WTC11 (cell line): ENCODE results near the gene NEK5. TPM values are rescaled to one million over a fixed set of nuclear protein-coding genes. Genes with fewer than 3 reads are reported as not detected.

Source experiments
- ATAC-seq: fragments of 200-7000 bp; cut with Tn5 transposase; 2 replicates; pipeline ENCODE4 v1.10.0; 2021; ENCODE audit warnings: mild to moderate bottlenecking, moderate library complexity
- CTCF ChIA-PET: fragments of 300-600 bp; sonication (Branson Sonifier 250); formaldehyde crosslinking; loops from one replicate; lab custom pipeline; 2021; ENCODE audit warnings: antibody characterized with exemption; lab: Charles Lee
- POLR2A ChIA-PET: fragments of 350-600 bp; sonication (Branson Sonifier 250); formaldehyde crosslinking; loops from one replicate; lab custom pipeline; 2021; ENCODE audit warnings: antibody characterized with exemption; lab: Charles Lee
- DNase-seq: peaks from one replicate; pipeline ENCODE4 v3.0.0; 2021; ENCODE audit warnings: low spot score
- H3K27ac Mint-ChIP-seq: 2 replicates; pipeline ENCODE4 v1.8.0; 2021; ENCODE audit warnings: mixed read lengths
- H3K27me3 Mint-ChIP-seq: 2 replicates; pipeline ENCODE4 v1.8.0; 2021; ENCODE audit warnings: low read depth, mild to moderate bottlenecking, moderate library complexity, mixed read lengths
- H3K36me3 Mint-ChIP-seq: 2 replicates; pipeline ENCODE4 v1.8.0; 2021; ENCODE audit warnings: mixed read lengths
- H3K4me1 Mint-ChIP-seq: 2 replicates; pipeline ENCODE4 v1.8.0; 2022; ENCODE audit warnings: mixed read lengths
- H3K4me3 Mint-ChIP-seq: 2 replicates; pipeline ENCODE4 v1.8.0; 2021; ENCODE audit warnings: mild to moderate bottlenecking, moderate library complexity, mixed read lengths
- H3K9me3 Mint-ChIP-seq: 2 replicates; pipeline ENCODE4 v1.8.0; 2021; ENCODE audit warnings: mixed read lengths
- ATF1 ChIP-seq: sonication (generic); formaldehyde crosslinking; IDR thresholded peaks from 2 replicates; pipeline ENCODE4 v1.8.1; 2023; ENCODE audit warnings: mild to moderate bottlenecking, moderate library complexity, missing genetic modification reagents
- CREB1 ChIP-seq: sonication (generic); formaldehyde crosslinking; IDR thresholded peaks from 2 replicates; pipeline ENCODE4 v1.8.0; 2023; ENCODE audit warnings: mild to moderate bottlenecking, missing genetic modification reagents
- CREM ChIP-seq: sonication (generic); formaldehyde crosslinking; IDR thresholded peaks from 2 replicates; pipeline ENCODE4 v1.8.1; 2022; ENCODE audit warnings: mild to moderate bottlenecking, missing genetic modification reagents, moderate library complexity
- FOXK1 ChIP-seq: sonication (generic); formaldehyde crosslinking; IDR thresholded peaks from 2 replicates; pipeline ENCODE4 v1.8.0; 2022; ENCODE audit warnings: mild to moderate bottlenecking, moderate library complexity, missing genetic modification reagents
- GRHL2 ChIP-seq: fragments of 250-450 bp; sonication (Bioruptor Pico); IDR thresholded peaks from 2 replicates; pipeline ENCODE4 v1.8.0; 2022; ENCODE audit warnings: mild to moderate bottlenecking, moderate library complexity; ENCODE audit not compliant: insufficient replicate concordance, severe bottlenecking
- HMGA2 ChIP-seq: fragments of 250-450 bp; sonication (Bioruptor Pico); IDR thresholded peaks from 2 replicates; pipeline ENCODE4 v1.4.0; 2021; ENCODE audit warnings: mild to moderate bottlenecking, moderate library complexity
- JAZF1 ChIP-seq: fragments of 250-450 bp; sonication (Bioruptor Pico); IDR thresholded peaks from 2 replicates; pipeline ENCODE4 v1.9.0; 2021; ENCODE audit warnings: moderate library complexity, mild to moderate bottlenecking, inconsistent platforms
- KAT7 ChIP-seq: sonication (generic); formaldehyde crosslinking; IDR thresholded peaks from 2 replicates; pipeline ENCODE4 v1.8.1; 2023; ENCODE audit warnings: missing genetic modification reagents, mild to moderate bottlenecking, borderline replicate concordance
- NR2C2 ChIP-seq: sonication (generic); formaldehyde crosslinking; IDR thresholded peaks from 2 replicates; pipeline ENCODE4 v1.8.0; 2022; ENCODE audit warnings: mild to moderate bottlenecking, missing genetic modification reagents
- OVOL2 ChIP-seq: fragments of 250-450 bp; sonication (Bioruptor Pico); IDR thresholded peaks from 2 replicates; pipeline ENCODE4 v1.9.0; 2021; ENCODE audit warnings: mild to moderate bottlenecking, borderline replicate concordance
- SOX15 ChIP-seq: fragments of 250-450 bp; sonication (Bioruptor Pico); IDR thresholded peaks from 2 replicates; pipeline ENCODE4 v1.9.0; 2021; ENCODE audit warnings: mild to moderate bottlenecking
- ZNF138 ChIP-seq: sonication (generic); formaldehyde crosslinking; conservative IDR thresholded peaks from 2 replicates; pipeline ENCODE4 v1.8.1; 2022; ENCODE audit warnings: mild to moderate bottlenecking, moderate library complexity, missing genetic modification reagents
- ZNF219 ChIP-seq: sonication (generic); formaldehyde crosslinking; IDR thresholded peaks from 2 replicates; pipeline ENCODE4 v1.8.0; 2023; ENCODE audit warnings: missing genetic modification reagents, mild to moderate bottlenecking, borderline replicate concordance
- total RNA-seq: library from RNA; stranded (reverse); gene quantifications from 3 replicates; pipeline ENCODE4 v1.2.3, GENCODE V29; 2021
- TF ChIP-seq, protein P1 (sequence below): fragments of 250-450 bp; sonication (Bioruptor Pico); IDR thresholded peaks from 2 replicates; pipeline ENCODE4 v1.9.0; 2021; ENCODE audit warnings: mild to moderate bottlenecking, borderline replicate concordance
- TF ChIP-seq, protein P2 (sequence below): fragments of 250-450 bp; sonication (Bioruptor Pico); IDR thresholded peaks from 2 replicates; pipeline ENCODE4 v1.9.0; 2021; ENCODE audit warnings: mild to moderate bottlenecking
- TF ChIP-seq, protein P3 (sequence below): sonication (generic); formaldehyde crosslinking; IDR thresholded peaks from 2 replicates; pipeline ENCODE4 v1.8.0; 2022; ENCODE audit warnings: mild to moderate bottlenecking, missing genetic modification reagents
- TF ChIP-seq, protein P4 (sequence below): sonication (generic); formaldehyde crosslinking; IDR thresholded peaks from 2 replicates; pipeline ENCODE4 v1.8.1; 2023; ENCODE audit warnings: mild to moderate bottlenecking, missing genetic modification reagents
- TF ChIP-seq, protein P5 (sequence below): sonication (generic); formaldehyde crosslinking; IDR thresholded peaks from 2 replicates; pipeline ENCODE4 v1.8.0; 2023; ENCODE audit warnings: mild to moderate bottlenecking, missing genetic modification reagents
- TF ChIP-seq, protein P6 (sequence below): fragments of 250-450 bp; sonication (Bioruptor Pico); IDR thresholded peaks from 2 replicates; pipeline ENCODE4 v1.9.0; 2021; ENCODE audit warnings: moderate library complexity, mild to moderate bottlenecking, inconsistent platforms, borderline replicate concordance
- TF ChIP-seq, protein P7 (sequence below): sonication (generic); formaldehyde crosslinking; IDR thresholded peaks from 2 replicates; pipeline ENCODE4 v1.8.1; 2023; ENCODE audit warnings: mild to moderate bottlenecking, missing genetic modification reagents, moderate library complexity

NEK5 gene
- total RNA-seq, 1 experiment from 2014 or later, result 0.55 TPM

DNA sequence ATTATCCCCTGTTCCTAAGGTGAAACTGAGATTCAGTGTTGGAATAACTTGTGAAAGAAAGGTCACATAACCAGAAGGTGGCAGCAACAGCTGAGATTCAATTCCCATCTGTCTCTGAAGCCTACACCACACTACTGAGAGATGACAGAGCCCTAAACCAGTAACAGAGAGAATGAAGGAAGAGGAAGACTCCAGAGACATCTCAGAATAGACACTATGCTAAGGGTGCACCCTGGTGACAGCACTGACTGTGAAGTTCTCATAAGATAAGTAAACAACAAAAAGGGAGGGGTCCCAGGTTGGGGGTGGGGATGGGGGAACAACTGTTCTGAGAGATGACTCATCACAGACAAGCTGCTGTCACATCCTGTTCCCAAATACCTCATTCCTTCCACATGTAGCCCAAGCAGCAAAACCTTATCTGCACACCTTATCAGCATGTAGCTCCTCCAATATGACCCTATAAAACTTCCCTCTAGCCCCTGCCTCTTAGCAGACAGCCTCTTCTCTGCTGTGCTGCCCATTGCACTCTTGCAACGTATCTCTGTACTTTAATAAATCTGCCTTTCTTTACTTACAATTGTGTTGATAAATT lies 57.8 kb downstream of the NEK5 start:
- DNase-seq (no peak), ATAC-seq (peak; percentile 48; the same call in 1 of the 2 replicates)
- no peaks in the 10 kb centered on the region for H3K4me1 Mint-ChIP-seq
- ChIA-PET POLR2A (no interaction called here), CTCF (interaction anchor here (1.3 kb wide), 1 partner anchor 58 kb away, joined by 3 read pairs; the partner anchor contains the start of gene NEK5)
- H3K36me3 Mint-ChIP-seq, result peaks cover 53% of the 10 kb centered on the region
- H3K27ac Mint-ChIP-seq, result no peak overlapping the region
- TF ChIP-seq, protein P1, sequence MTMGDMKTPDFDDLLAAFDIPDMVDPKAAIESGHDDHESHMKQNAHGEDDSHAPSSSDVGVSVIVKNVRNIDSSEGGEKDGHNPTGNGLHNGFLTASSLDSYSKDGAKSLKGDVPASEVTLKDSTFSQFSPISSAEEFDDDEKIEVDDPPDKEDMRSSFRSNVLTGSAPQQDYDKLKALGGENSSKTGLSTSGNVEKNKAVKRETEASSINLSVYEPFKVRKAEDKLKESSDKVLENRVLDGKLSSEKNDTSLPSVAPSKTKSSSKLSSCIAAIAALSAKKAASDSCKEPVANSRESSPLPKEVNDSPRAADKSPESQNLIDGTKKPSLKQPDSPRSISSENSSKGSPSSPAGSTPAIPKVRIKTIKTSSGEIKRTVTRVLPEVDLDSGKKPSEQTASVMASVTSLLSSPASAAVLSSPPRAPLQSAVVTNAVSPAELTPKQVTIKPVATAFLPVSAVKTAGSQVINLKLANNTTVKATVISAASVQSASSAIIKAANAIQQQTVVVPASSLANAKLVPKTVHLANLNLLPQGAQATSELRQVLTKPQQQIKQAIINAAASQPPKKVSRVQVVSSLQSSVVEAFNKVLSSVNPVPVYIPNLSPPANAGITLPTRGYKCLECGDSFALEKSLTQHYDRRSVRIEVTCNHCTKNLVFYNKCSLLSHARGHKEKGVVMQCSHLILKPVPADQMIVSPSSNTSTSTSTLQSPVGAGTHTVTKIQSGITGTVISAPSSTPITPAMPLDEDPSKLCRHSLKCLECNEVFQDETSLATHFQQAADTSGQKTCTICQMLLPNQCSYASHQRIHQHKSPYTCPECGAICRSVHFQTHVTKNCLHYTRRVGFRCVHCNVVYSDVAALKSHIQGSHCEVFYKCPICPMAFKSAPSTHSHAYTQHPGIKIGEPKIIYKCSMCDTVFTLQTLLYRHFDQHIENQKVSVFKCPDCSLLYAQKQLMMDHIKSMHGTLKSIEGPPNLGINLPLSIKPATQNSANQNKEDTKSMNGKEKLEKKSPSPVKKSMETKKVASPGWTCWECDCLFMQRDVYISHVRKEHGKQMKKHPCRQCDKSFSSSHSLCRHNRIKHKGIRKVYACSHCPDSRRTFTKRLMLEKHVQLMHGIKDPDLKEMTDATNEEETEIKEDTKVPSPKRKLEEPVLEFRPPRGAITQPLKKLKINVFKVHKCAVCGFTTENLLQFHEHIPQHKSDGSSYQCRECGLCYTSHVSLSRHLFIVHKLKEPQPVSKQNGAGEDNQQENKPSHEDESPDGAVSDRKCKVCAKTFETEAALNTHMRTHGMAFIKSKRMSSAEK (CRISPR knock-in tag), result no peak
- TF ChIP-seq GRHL2 (CRISPR knock-in tag) (no peak), HMGA2 (CRISPR knock-in tag) (no peak), JAZF1 (CRISPR knock-in tag) (no peak), CREM (CRISPR knock-in tag) (no peak), FOXK1 (CRISPR knock-in tag) (no peak), ZNF219 (CRISPR knock-in tag) (no peak), OVOL2 (CRISPR knock-in tag) (no peak), CREB1 (CRISPR knock-in tag) (no peak), ATF1 (CRISPR knock-in tag) (no peak)
- TF ChIP-seq, protein P2, sequence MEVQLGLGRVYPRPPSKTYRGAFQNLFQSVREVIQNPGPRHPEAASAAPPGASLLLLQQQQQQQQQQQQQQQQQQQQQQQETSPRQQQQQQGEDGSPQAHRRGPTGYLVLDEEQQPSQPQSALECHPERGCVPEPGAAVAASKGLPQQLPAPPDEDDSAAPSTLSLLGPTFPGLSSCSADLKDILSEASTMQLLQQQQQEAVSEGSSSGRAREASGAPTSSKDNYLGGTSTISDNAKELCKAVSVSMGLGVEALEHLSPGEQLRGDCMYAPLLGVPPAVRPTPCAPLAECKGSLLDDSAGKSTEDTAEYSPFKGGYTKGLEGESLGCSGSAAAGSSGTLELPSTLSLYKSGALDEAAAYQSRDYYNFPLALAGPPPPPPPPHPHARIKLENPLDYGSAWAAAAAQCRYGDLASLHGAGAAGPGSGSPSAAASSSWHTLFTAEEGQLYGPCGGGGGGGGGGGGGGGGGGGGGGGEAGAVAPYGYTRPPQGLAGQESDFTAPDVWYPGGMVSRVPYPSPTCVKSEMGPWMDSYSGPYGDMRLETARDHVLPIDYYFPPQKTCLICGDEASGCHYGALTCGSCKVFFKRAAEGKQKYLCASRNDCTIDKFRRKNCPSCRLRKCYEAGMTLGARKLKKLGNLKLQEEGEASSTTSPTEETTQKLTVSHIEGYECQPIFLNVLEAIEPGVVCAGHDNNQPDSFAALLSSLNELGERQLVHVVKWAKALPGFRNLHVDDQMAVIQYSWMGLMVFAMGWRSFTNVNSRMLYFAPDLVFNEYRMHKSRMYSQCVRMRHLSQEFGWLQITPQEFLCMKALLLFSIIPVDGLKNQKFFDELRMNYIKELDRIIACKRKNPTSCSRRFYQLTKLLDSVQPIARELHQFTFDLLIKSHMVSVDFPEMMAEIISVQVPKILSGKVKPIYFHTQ (CRISPR knock-in tag), result no peak
- no peak overlapping the region for H3K4me3 Mint-ChIP-seq
- peaks cover 70% of the 10 kb centered on the region for H3K9me3 Mint-ChIP-seq
- H3K27me3 Mint-ChIP-seq, result peaks cover 15% of the 10 kb centered on the region

DNA sequence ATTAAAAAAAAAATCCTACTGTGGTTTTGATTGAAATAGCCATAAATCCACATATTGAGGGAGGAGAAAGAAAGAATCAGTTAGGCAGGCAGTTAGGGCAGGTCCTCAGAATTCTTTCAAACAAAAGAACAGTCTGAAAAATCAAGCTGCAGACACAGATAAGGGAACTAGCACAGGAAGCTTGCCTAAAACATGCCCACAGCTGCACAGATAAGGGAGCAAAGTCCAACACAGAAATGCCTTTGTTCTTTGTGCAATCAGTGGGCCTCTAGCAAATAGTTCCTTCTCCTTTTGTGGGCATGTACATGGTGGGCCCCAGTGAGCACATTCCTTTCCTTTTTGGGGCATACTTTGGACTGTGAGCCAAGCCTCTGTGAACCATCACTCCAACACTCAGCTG lies 61.6 kb downstream of the NEK5 start:
- H3K9me3 Mint-ChIP-seq, result peaks cover 75% of the 10 kb centered on the region
- peaks cover 21% of the 10 kb centered on the region for H3K27me3 Mint-ChIP-seq
- H3K4me1 Mint-ChIP-seq, result no peaks in the 10 kb centered on the region
- ChIA-PET CTCF (no interaction called here), POLR2A (no interaction called here)
- H3K36me3 Mint-ChIP-seq, result peaks cover 67% of the 10 kb centered on the region
- no peak overlapping the region for H3K4me3 Mint-ChIP-seq
- DNase-seq (no peak), ATAC-seq (no peak)
- H3K27ac Mint-ChIP-seq, result no peak overlapping the region
- TF ChIP-seq, protein P3, sequence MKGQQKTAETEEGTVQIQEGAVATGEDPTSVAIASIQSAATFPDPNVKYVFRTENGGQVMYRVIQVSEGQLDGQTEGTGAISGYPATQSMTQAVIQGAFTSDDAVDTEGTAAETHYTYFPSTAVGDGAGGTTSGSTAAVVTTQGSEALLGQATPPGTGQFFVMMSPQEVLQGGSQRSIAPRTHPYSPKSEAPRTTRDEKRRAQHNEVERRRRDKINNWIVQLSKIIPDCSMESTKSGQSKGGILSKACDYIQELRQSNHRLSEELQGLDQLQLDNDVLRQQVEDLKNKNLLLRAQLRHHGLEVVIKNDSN (CRISPR knock-in tag), result no peak
- TF ChIP-seq, protein P4, sequence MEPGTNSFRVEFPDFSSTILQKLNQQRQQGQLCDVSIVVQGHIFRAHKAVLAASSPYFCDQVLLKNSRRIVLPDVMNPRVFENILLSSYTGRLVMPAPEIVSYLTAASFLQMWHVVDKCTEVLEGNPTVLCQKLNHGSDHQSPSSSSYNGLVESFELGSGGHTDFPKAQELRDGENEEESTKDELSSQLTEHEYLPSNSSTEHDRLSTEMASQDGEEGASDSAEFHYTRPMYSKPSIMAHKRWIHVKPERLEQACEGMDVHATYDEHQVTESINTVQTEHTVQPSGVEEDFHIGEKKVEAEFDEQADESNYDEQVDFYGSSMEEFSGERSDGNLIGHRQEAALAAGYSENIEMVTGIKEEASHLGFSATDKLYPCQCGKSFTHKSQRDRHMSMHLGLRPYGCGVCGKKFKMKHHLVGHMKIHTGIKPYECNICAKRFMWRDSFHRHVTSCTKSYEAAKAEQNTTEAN (CRISPR knock-in tag), result no peak
- TF ChIP-seq CREM (CRISPR knock-in tag) (no peak), SOX15 (CRISPR knock-in tag) (no peak), GRHL2 (CRISPR knock-in tag) (no peak), NR2C2 (CRISPR knock-in tag) (no peak), KAT7 (no peak), ZNF138 (CRISPR knock-in tag) (no peak), JAZF1 (CRISPR knock-in tag) (no peak)
- TF ChIP-seq, protein P5, sequence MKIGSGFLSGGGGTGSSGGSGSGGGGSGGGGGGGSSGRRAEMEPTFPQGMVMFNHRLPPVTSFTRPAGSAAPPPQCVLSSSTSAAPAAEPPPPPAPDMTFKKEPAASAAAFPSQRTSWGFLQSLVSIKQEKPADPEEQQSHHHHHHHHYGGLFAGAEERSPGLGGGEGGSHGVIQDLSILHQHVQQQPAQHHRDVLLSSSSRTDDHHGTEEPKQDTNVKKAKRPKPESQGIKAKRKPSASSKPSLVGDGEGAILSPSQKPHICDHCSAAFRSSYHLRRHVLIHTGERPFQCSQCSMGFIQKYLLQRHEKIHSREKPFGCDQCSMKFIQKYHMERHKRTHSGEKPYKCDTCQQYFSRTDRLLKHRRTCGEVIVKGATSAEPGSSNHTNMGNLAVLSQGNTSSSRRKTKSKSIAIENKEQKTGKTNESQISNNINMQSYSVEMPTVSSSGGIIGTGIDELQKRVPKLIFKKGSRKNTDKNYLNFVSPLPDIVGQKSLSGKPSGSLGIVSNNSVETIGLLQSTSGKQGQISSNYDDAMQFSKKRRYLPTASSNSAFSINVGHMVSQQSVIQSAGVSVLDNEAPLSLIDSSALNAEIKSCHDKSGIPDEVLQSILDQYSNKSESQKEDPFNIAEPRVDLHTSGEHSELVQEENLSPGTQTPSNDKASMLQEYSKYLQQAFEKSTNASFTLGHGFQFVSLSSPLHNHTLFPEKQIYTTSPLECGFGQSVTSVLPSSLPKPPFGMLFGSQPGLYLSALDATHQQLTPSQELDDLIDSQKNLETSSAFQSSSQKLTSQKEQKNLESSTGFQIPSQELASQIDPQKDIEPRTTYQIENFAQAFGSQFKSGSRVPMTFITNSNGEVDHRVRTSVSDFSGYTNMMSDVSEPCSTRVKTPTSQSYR, result no peak
- TF ChIP-seq, protein P6, sequence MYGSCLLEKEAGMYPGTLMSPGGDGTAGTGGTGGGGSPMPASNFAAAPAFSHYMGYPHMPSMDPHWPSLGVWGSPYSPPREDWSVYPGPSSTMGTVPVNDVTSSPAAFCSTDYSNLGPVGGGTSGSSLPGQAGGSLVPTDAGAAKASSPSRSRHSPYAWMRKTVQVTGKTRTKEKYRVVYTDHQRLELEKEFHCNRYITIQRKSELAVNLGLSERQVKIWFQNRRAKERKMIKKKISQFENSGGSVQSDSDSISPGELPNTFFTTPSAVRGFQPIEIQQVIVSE (CRISPR knock-in tag), result no peak
- TF ChIP-seq, protein P7, sequence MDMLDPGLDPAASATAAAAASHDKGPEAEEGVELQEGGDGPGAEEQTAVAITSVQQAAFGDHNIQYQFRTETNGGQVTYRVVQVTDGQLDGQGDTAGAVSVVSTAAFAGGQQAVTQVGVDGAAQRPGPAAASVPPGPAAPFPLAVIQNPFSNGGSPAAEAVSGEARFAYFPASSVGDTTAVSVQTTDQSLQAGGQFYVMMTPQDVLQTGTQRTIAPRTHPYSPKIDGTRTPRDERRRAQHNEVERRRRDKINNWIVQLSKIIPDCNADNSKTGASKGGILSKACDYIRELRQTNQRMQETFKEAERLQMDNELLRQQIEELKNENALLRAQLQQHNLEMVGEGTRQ (CRISPR knock-in tag), result no peak
